Bronchial epithelial cell (primary cell): Measurements from ENCODE around the gene FAIM2. TPM values are rescaled to one million over a fixed set of nuclear protein-coding genes. Genes with fewer than 3 reads are reported as not detected.

Experiments used
- DNase-seq: peaks from one replicate; pipeline ENCODE4 v3.0.0-alpha.2; 2010; ENCODE audit warnings: low read depth
- FAIRE-seq: peaks from 2 replicates; lab custom pipeline; 2011; peaks lifted over from hg19 to GRCh38; lab: Jason Lieb, UNC
- H3K27me3 ChIP-seq: 2 replicates; pipeline ENCODE4 v1.5.1; 2011; ENCODE audit warnings: low read length; ENCODE audit not compliant: control insufficient read depth, insufficient read depth
- H3K36me3 ChIP-seq: 2 replicates; pipeline ENCODE4 v1.5.1; 2011; ENCODE audit warnings: low read length; ENCODE audit not compliant: control insufficient read depth, insufficient read depth
- H3K4me3 ChIP-seq: 2 replicates; pipeline ENCODE4 v1.5.1; 2011; ENCODE audit warnings: mild to moderate bottlenecking, low read depth, low read length, control low read depth
- CTCF ChIP-seq: IDR thresholded peaks from 2 replicates; pipeline ENCODE4 v1.5.1; 2011; ENCODE audit warnings: mild to moderate bottlenecking, moderate library complexity, low read length, control low read depth, inconsistent platforms; ENCODE audit not compliant: insufficient read depth, severe bottlenecking
- total RNA-seq: library from RNA; depleted of rRNA; stranded (reverse); fragments of >200 nt; gene quantifications from 2 replicates; pipeline ENCODE4 v1.2.1, GENCODE V29; 2014

FAIM2 gene
- total RNA-seq, 1 donor from 2014 or later = 0.53 TPM

GRCh38 chr12:49923035-49923644 is 19.4 kb upstream of the FAIM2 start:
- H3K36me3 ChIP-seq = no peaks in the 10 kb centered on the region
- no peak for TF ChIP-seq CTCF
- no peaks in the 10 kb centered on the region for H3K27me3 ChIP-seq
- H3K4me3 ChIP-seq = no peak overlapping the region
- DNase-seq (no peak), FAIRE-seq (no peak)

- H3K27me3 ChIP-seq = no peaks in the 10 kb centered on the region
- FAIRE-seq (peak; percentile 75), DNase-seq (no peak)
- H3K4me3 ChIP-seq = no peak overlapping the region
- no peaks in the 10 kb centered on the region for H3K36me3 ChIP-seq
- no peak for TF ChIP-seq CTCF
Observed at GRCh38 chr12:49922349-49923034, 18.8 kb upstream of the FAIM2 start.

GRCh38 chr12:49921936-49922335 is 18.2 kb upstream of the FAIM2 start:
- DNase-seq = peak; percentile 28
- no peak for TF ChIP-seq CTCF

GRCh38 chr12:49921299-49921698 is 17.6 kb upstream of the FAIM2 start:
- Histone ChIP-seq H3K4me3 (no peak overlapping the region), H3K27me3 (no peaks in the 10 kb centered on the region), H3K36me3 (no peaks in the 10 kb centered on the region)
- DNase-seq (no peak), FAIRE-seq (no peak)
- TF ChIP-seq CTCF = no peak

More at GRCh38 chr12:49921936-49922335, 18.2 kb upstream of the FAIM2 start:
- peak; percentile 23 for FAIRE-seq
- no peak overlapping the region for H3K4me3 ChIP-seq
- no peaks in the 10 kb centered on the region for H3K27me3 ChIP-seq
- no peaks in the 10 kb centered on the region for H3K36me3 ChIP-seq

GRCh38 chr12:49920915-49921286 is 17.2 kb upstream of the FAIM2 start:
- DNase-seq (no peak), FAIRE-seq (no peak)
- no peak overlapping the region for H3K4me3 ChIP-seq
- H3K36me3 ChIP-seq = no peaks in the 10 kb centered on the region
- H3K27me3 ChIP-seq = no peaks in the 10 kb centered on the region
- no peak for TF ChIP-seq CTCF
